Calu3 (cell line): ENCODE measurements around the gene ALDH16A1. TPM values are rescaled to one million over a fixed set of nuclear protein-coding genes. Genes with fewer than 3 reads are reported as not detected.

Source experiments
- BruUV-seq: library from RNA; stranded (reverse); fragments of 400-500 nt; replicated peaks from 2 replicates; lab custom pipeline; 2021; lab: Mats Ljungman, UMichigan
- CTCF ChIA-PET: fragments of 300-600 bp; sonication (Branson Sonifier 250); formaldehyde crosslinking; loops from one replicate; lab custom pipeline; 2022; ENCODE audit warnings: antibody characterized with exemption; lab: Charles Lee
- DNase-seq: peaks from one replicate; pipeline ENCODE4 v3.0.0; 2022
- H3K27ac Mint-ChIP-seq: one replicate; pipeline ENCODE4 v1.8.0; 2022; ENCODE audit warnings: mixed read lengths; ENCODE audit not compliant: unreplicated experiment
- H3K27me3 Mint-ChIP-seq: one replicate; pipeline ENCODE4 v1.8.0; 2022; ENCODE audit warnings: mixed read lengths; ENCODE audit not compliant: unreplicated experiment
- H3K36me3 Mint-ChIP-seq: one replicate; pipeline ENCODE4 v1.8.0; 2022; ENCODE audit warnings: mild to moderate bottlenecking, moderate library complexity, mixed read lengths; ENCODE audit not compliant: insufficient read depth, unreplicated experiment
- H3K4me1 Mint-ChIP-seq: one replicate; pipeline ENCODE4 v1.8.0; 2022; ENCODE audit warnings: mild to moderate bottlenecking, low read depth, mixed read lengths; ENCODE audit not compliant: unreplicated experiment
- H3K4me3 Mint-ChIP-seq: one replicate; pipeline ENCODE4 v1.8.0; 2022; ENCODE audit warnings: mild to moderate bottlenecking, low read depth, moderate library complexity, mixed read lengths; ENCODE audit not compliant: unreplicated experiment
- H3K9me3 Mint-ChIP-seq: one replicate; pipeline ENCODE4 v1.8.0; 2022; ENCODE audit warnings: low read depth, mixed read lengths; ENCODE audit not compliant: unreplicated experiment
- CTCF ChIP-seq: fragments of 200-600 bp; IDR thresholded peaks from one replicate; pipeline ENCODE4 v1.8.0; 2022; ENCODE audit warnings: antibody characterized with exemption; ENCODE audit not compliant: unreplicated experiment
- intact Hi-C: fragments of 100-400 bp; cut with micrococcal nuclease; formaldehyde crosslinking; loops from one replicate; pipeline ENCODE4 v1.10.0; 2022; ENCODE audit not compliant: unreplicated experiment
- total RNA-seq: library from RNA; stranded (reverse); gene quantifications from 2 replicates; pipeline ENCODE4 v1.2.3, GENCODE V29; 2022

Gene ALDH16A1
- total RNA-seq, 1 experiment from 2014 or later = 36.1 TPM

- CTCF ChIA-PET = interaction anchor here (0.6 to 0.7 kb wide), 3 partner anchors 30 to 529 kb away, joined by 3 to 7 read pairs (median 4); no protein-coding TSS in a partner anchor
- Mint-ChIP-seq H3K9me3 (no peaks in the 10 kb centered on the region), H3K36me3 (no peaks in the 10 kb centered on the region), H3K27me3 (peaks cover 15% of the 10 kb centered on the region), H3K27ac (no peak overlapping the region), H3K4me1 (no peaks in the 10 kb centered on the region), H3K4me3 (no peak overlapping the region)
- no peak for DNase-seq
- BruUV-seq = no TSS peak
- TF ChIP-seq CTCF = no peak
- intact Hi-C loops = no loop called here
Measured at GRCh38 chr19:49479975-49480628, 27.1 kb downstream of the ALDH16A1 start.

- Mint-ChIP-seq H3K27ac (no peak overlapping the region), H3K4me3 (no peak overlapping the region), H3K27me3 (peaks cover 5% of the 10 kb centered on the region), H3K4me1 (no peaks in the 10 kb centered on the region), H3K9me3 (no peaks in the 10 kb centered on the region), H3K36me3 (no peaks in the 10 kb centered on the region)
- DNase-seq = no peak
- CTCF ChIA-PET = interaction anchor here (0.6 to 0.7 kb wide), 3 partner anchors 31 to 528 kb away, joined by 3 to 7 read pairs (median 4); no protein-coding TSS in a partner anchor
- no TSS peak for BruUV-seq
- intact Hi-C loops = no loop called here
- TF ChIP-seq CTCF = no peak
Measured at GRCh38 chr19:49481020-49481683, 28.1 kb downstream of the ALDH16A1 start.

- BruUV-seq = no TSS peak
- H3K4me3 Mint-ChIP-seq = no peak overlapping the region
- intact Hi-C loops = no loop called here
- H3K4me1 Mint-ChIP-seq = no peaks in the 10 kb centered on the region
- H3K9me3 Mint-ChIP-seq = no peaks in the 10 kb centered on the region
- no peak for TF ChIP-seq CTCF
- CTCF ChIA-PET = no interaction called here
- H3K27ac Mint-ChIP-seq = peak overlapping the region; percentile 99
- H3K27me3 Mint-ChIP-seq = no peaks in the 10 kb centered on the region
- DNase-seq = no peak
- H3K36me3 Mint-ChIP-seq = peaks cover 48% of the 10 kb centered on the region
Measured at GRCh38 chr19:49486232-49486631, 33.2 kb downstream of the ALDH16A1 start.

GRCh38 chr19:49486710-49487276 is 33.8 kb downstream of the ALDH16A1 start:
- TSS peak; percentile 84 for BruUV-seq
- Mint-ChIP-seq H3K4me3 (peak overlapping the region; percentile 97), H3K27ac (peak overlapping the region; percentile 99), H3K36me3 (peaks cover 53% of the 10 kb centered on the region), H3K4me1 (no peaks in the 10 kb centered on the region), H3K27me3 (no peaks in the 10 kb centered on the region), H3K9me3 (no peaks in the 10 kb centered on the region)
- TF ChIP-seq CTCF = no peak
- CTCF ChIA-PET = no interaction called here
- DNase-seq = no peak
- intact Hi-C loops = no loop called here
